ENCODE measurements around the gene GSE1. TPM values are rescaled to one million over a fixed set of nuclear protein-coding genes. Genes with fewer than 3 reads are reported as not detected.
A peak's percentile ranks its signal among the peaks of the same experiment; 100 is the strongest.

Gene GSE1
- total RNA-seq, 1 donor from 2014 or later: 87.2 TPM

GRCh38 chr16:85706449-85707034, 93.4 kb downstream of the GSE1 start:
- intact Hi-C loops (cut with DNase I): no loop called here
- no peaks in the 10 kb centered on the region for H3K36me3 ChIP-seq
- ATAC-seq (no peak), DNase-seq (no peak)
- no peaks in the 10 kb centered on the region for H3K9me3 ChIP-seq
- no peaks in the 10 kb centered on the region for H3K4me1 ChIP-seq
- H3K4me3 ChIP-seq: no peak overlapping the region
- H3K27ac ChIP-seq: no peak overlapping the region
- no peaks in the 10 kb centered on the region for H3K27me3 ChIP-seq
- no peak for TF ChIP-seq CTCF (IDR thresholded peaks at IDR 0.05)

- no peaks in the 10 kb centered on the region for H3K36me3 ChIP-seq
- no peak for TF ChIP-seq CTCF (IDR thresholded peaks at IDR 0.05)
- H3K27ac ChIP-seq: no peak overlapping the region
- H3K27me3 ChIP-seq: no peaks in the 10 kb centered on the region
- no peaks in the 10 kb centered on the region for H3K9me3 ChIP-seq
- no peak overlapping the region for H3K4me3 ChIP-seq
- intact Hi-C loops (cut with DNase I): no loop called here
- DNase-seq (no peak), ATAC-seq (peak; percentile 49)
- H3K4me1 ChIP-seq: no peaks in the 10 kb centered on the region
Observed at GRCh38 chr16:85707528-85708095, 94.5 kb downstream of the GSE1 start.

- H3K36me3 ChIP-seq: no peaks in the 10 kb centered on the region
- H3K4me1 ChIP-seq: no peaks in the 10 kb centered on the region
- no peak overlapping the region for H3K4me3 ChIP-seq
- no peaks in the 10 kb centered on the region for H3K9me3 ChIP-seq
- H3K27ac ChIP-seq: no peak overlapping the region
- DNase-seq (no peak), ATAC-seq (no peak)
- intact Hi-C loops (cut with DNase I): no loop called here
- no peaks in the 10 kb centered on the region for H3K27me3 ChIP-seq
- no peak for TF ChIP-seq CTCF (IDR thresholded peaks at IDR 0.05)
Observed at GRCh38 chr16:85708338-85708737, 95.2 kb downstream of the GSE1 start.

- no peak for DNase-seq
- Histone ChIP-seq H3K4me3 (no peak overlapping the region), H3K36me3 (no peaks in the 10 kb centered on the region), H3K27me3 (no peaks in the 10 kb centered on the region), H3K4me1 (no peaks in the 10 kb centered on the region), H3K9me3 (no peaks in the 10 kb centered on the region), H3K27ac (no peak overlapping the region)
- ATAC-seq: no peak
- intact Hi-C loops (cut with DNase I): no loop called here
- no peak for TF ChIP-seq CTCF (IDR thresholded peaks at IDR 0.05)
Observed at GRCh38 chr16:85709766-85710585, 96.9 kb downstream of the GSE1 start.

GRCh38 chr16:85710732-85711131, 97.6 kb downstream of the GSE1 start:
- Histone ChIP-seq H3K4me3 (no peak overlapping the region), H3K27ac (no peak overlapping the region), H3K36me3 (no peaks in the 10 kb centered on the region), H3K27me3 (no peaks in the 10 kb centered on the region), H3K4me1 (no peaks in the 10 kb centered on the region), H3K9me3 (no peaks in the 10 kb centered on the region)
- DNase-seq: no peak
- no peak for ATAC-seq
- intact Hi-C loops (cut with DNase I): no loop called here
- no peak for TF ChIP-seq CTCF (IDR thresholded peaks at IDR 0.05)

Data from upper lobe of right lung (tissue), 1 donor.